Measurements from ENCODE around the gene TOR1A. TPM values are rescaled to one million over a fixed set of nuclear protein-coding genes. Genes with fewer than 3 reads are reported as not detected.

TOR1A gene
- total RNA-seq, 1 experiment from 2014 or later: 24.4 TPM

GRCh38 chr9:129802833-129803675 is 20.9 kb downstream of the TOR1A start, which contains the start of gene TOR1B (continued):
- no peak for TF ChIP-seq TCF7L2 (IDR thresholded peaks at IDR 0.05; ENCODE audit: borderline replicate concordance, extremely low read depth, insufficient read depth, insufficient read length)
- peak; percentile 97 for TF ChIP-seq EGR1 (IDR thresholded peaks at IDR 0.05; ENCODE audit: low read depth)

DNA sequence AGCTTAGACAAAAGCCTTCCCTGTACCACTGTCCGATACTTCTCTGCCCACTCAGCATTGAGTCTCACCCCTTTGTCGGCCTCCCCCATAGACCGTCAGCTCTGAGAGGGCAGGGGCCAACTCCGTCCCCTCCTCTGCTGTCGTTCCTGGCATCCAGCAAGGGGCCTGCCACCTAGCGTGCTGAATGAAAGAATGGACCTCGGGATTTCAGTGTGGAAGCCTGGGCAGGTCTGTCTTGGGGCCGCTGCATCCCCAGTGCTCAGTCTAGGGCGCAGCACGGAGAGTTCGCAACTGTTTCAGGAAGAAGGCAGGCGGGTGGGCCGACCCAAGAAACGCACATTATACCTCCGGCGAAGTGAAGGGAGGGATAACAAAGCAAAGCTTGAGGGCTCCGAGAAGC is 22.4 kb downstream of the TOR1A start:
- Histone ChIP-seq H3K79me2 (ENCODE audit: insufficient read depth, low read length) (peaks cover 17% of the 10 kb centered on the region; the same call in 1 of the 2 replicates), H3K36me3 (ENCODE audit: control insufficient read depth in 1 of 2, insufficient read depth in 2 of 2, low read length in 2 of 2) (0 out of 4 replicates have a peak, but pooled peaks cover 0 to 2% of the 10 kb centered on the region in 2 experiments), H3K9me3 (ENCODE audit: control insufficient read depth in 1 of 2, insufficient read depth in 1 of 2, low read depth in 1 of 2, low read length in 2 of 2) (no peaks in the 10 kb centered on the region), H3K4me3 (replicated peaks in 1 of 2; ENCODE audit: low read depth in 1 of 2, low read length in 2 of 2) (no peak overlapping the region), H3K9ac (ENCODE audit: low read length) (no peak overlapping the region), H4K20me1 (ENCODE audit: insufficient read depth) (no peaks in the 10 kb centered on the region), H3K27ac (ENCODE audit: low read depth, low read length) (no peak overlapping the region), H3K9me2 (ENCODE audit: insufficient read depth) (no peaks in the 10 kb centered on the region), H3K4me1 (ENCODE audit: control insufficient read depth in 1 of 2, insufficient read depth in 2 of 2, low read length in 2 of 2) (peaks cover 4 to 8% of the 10 kb centered on the region in 2 experiments; a peak in 3 of 4 replicates), H3K4me2 (ENCODE audit: low read length) (no peak overlapping the region), H3K27me3 (ENCODE audit: insufficient read depth, low read length) (no peaks in the 10 kb centered on the region), H2AFZ (ENCODE audit: low read depth, low read length, poor library complexity, severe bottlenecking) (no peak overlapping the region)
- intact Hi-C loops (cut with micrococcal nuclease): no loop called here
- no TSS peak for BruUV-seq (replicated peaks)
- CTCF ChIA-PET: interaction anchor here (1.0 kb wide), 1 partner anchor 11 kb away, joined by 3 read pairs; no protein-coding TSS in a partner anchor
- RAD21 ChIA-PET (ENCODE audit: low non-redundant PET in 1 of 2, low total read pairs in 2 of 2, uncharacterized antibody in 2 of 2, unreplicated experiment in 2 of 2): no interaction called here
- DNase-seq (ENCODE audit: low read depth, low spot score) (no peak), ATAC-seq (no peak)
- POLR2A ChIA-PET: interaction anchor here (0.6 kb wide), 1 partner anchor 40 kb away, joined by 3 read pairs; no protein-coding TSS in a partner anchor
- TF ChIP-seq, protein P1, sequence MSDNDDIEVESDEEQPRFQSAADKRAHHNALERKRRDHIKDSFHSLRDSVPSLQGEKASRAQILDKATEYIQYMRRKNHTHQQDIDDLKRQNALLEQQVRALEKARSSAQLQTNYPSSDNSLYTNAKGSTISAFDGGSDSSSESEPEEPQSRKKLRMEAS (IDR thresholded peaks at IDR 0.05): no peak
- TF ChIP-seq, protein P2, sequence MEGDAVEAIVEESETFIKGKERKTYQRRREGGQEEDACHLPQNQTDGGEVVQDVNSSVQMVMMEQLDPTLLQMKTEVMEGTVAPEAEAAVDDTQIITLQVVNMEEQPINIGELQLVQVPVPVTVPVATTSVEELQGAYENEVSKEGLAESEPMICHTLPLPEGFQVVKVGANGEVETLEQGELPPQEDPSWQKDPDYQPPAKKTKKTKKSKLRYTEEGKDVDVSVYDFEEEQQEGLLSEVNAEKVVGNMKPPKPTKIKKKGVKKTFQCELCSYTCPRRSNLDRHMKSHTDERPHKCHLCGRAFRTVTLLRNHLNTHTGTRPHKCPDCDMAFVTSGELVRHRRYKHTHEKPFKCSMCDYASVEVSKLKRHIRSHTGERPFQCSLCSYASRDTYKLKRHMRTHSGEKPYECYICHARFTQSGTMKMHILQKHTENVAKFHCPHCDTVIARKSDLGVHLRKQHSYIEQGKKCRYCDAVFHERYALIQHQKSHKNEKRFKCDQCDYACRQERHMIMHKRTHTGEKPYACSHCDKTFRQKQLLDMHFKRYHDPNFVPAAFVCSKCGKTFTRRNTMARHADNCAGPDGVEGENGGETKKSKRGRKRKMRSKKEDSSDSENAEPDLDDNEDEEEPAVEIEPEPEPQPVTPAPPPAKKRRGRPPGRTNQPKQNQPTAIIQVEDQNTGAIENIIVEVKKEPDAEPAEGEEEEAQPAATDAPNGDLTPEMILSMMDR (IDR thresholded peaks at IDR 0.05 in 2 of 3, conservative IDR thresholded peaks at IDR 0.05 in 1 of 3; ENCODE audit: borderline replicate concordance in 1 of 3, insufficient read depth in 1 of 3, low read depth in 2 of 3, low read length in 2 of 3): no peak
- TF ChIP-seq EZH2phosphoT487 (IDR thresholded peaks at IDR 0.05; ENCODE audit: borderline replicate concordance) (no peak), CEBPB (IDR thresholded peaks at IDR 0.05; ENCODE audit: low read depth) (no peak), SIN3A (IDR thresholded peaks at IDR 0.05; ENCODE audit: low read depth) (no peak), POLR2AphosphoS5 (IDR thresholded peaks at IDR 0.05; ENCODE audit: low read depth, low read length) (no peak), TCF7L2 (IDR thresholded peaks at IDR 0.05; ENCODE audit: borderline replicate concordance, extremely low read depth, insufficient read depth, insufficient read length) (no peak), FOSL1 (IDR thresholded peaks at IDR 0.05; ENCODE audit: low read depth) (no peak), ZFX (IDR thresholded peaks at IDR 0.05) (no peak), REST (IDR thresholded peaks at IDR 0.05; ENCODE audit: low read depth) (no peak), RAD21 (IDR thresholded peaks at IDR 0.05; ENCODE audit: low read depth) (no peak), ZBTB33 (IDR thresholded peaks at IDR 0.05; ENCODE audit: extremely low read depth, insufficient replicate concordance, low read length) (no peak), SRF (IDR thresholded peaks at IDR 0.05; ENCODE audit: low read depth) (no peak), SP1 (IDR thresholded peaks at IDR 0.05; ENCODE audit: low read depth) (no peak), EZH2 (IDR thresholded peaks at IDR 0.05) (no peak), CBX3 (IDR thresholded peaks at IDR 0.05; ENCODE audit: low read depth) (no peak)
